Activated CD4-positive, alpha-beta memory T cell treated with anti-CD3 and anti-CD28 coated beads for 36 hours (primary cell): ENCODE results near the gene ZBTB39. TPM values are rescaled to one million over a fixed set of nuclear protein-coding genes. Genes with fewer than 3 reads are reported as not detected.
"Not testable (repeated sequence)": the region's sequence is repeated elsewhere in the genome, so short reads cannot be mapped to it uniquely, and the experiment has no call there.

Source experiments
- CTCF ChIA-PET: fragments of 350-600 bp; sonication (Branson Sonifier 250); formaldehyde crosslinking; loops from one replicate; lab custom pipeline; 2021; ENCODE audit warnings: antibody characterized with exemption, inconsistent platforms; lab: Charles Lee
- POLR2A ChIA-PET: fragments of 350-600 bp; sonication (Branson Sonifier 250); formaldehyde crosslinking; loops from one replicate; lab custom pipeline; 2021; ENCODE audit warnings: antibody characterized with exemption; lab: Charles Lee
- DNase-seq: peaks from one replicate; pipeline ENCODE4 v3.0.0-alpha.2; 2020
- H3K27ac Mint-ChIP-seq: one replicate; pipeline ENCODE4 v1.8.0; 2021; ENCODE audit warnings: mixed read lengths
- H3K27me3 Mint-ChIP-seq: one replicate; pipeline ENCODE4 v1.8.0; 2021; ENCODE audit warnings: mixed read lengths
- H3K36me3 Mint-ChIP-seq: one replicate; pipeline ENCODE4 v1.8.0; 2021; ENCODE audit warnings: mixed read lengths
- H3K4me1 Mint-ChIP-seq: one replicate; pipeline ENCODE4 v1.8.0; 2021; ENCODE audit warnings: low read depth, mixed read lengths
- H3K4me3 Mint-ChIP-seq: one replicate; pipeline ENCODE4 v1.8.0; 2021; ENCODE audit warnings: mild to moderate bottlenecking, mixed read lengths
- H3K9me3 Mint-ChIP-seq: one replicate; pipeline ENCODE4 v1.8.0; 2021; ENCODE audit warnings: mixed read lengths
- intact Hi-C: fragments of 100-400 bp; cut with micrococcal nuclease; formaldehyde crosslinking; loops from one replicate; pipeline ENCODE4 v1.15.1; 2023
- total RNA-seq, 2 experiments: library from RNA; stranded (reverse); gene quantifications; one replicate each; pipeline ENCODE4 v1.2.3, GENCODE V29; 2021

The ZBTB39 gene
- total RNA-seq: 1 to 10 TPM; 5.5 to 5.7 TPM

- Mint-ChIP-seq H3K9me3 (no peaks in the 10 kb centered on the region), H3K27me3 (no peaks in the 10 kb centered on the region), H3K27ac (peak within 1 kb of the TSS; percentile 71), H3K4me1 (peaks cover 63% of the 10 kb centered on the region), H3K36me3 (peaks cover 25% of the 10 kb centered on the region), H3K4me3 (peak within 1 kb of the TSS; percentile 91)
- DNase-seq: peak; percentile 68
- intact Hi-C loops: no loop called here
- ChIA-PET CTCF (interaction anchor here (0.6 to 13.7 kb wide), 15 partner anchors 13 to 253 kb away, joined by 3 to 206 read pairs (median 5); partner anchors contain the start of genes LRP1, MYO1A and STAT6), POLR2A (interaction anchor here (0.8 to 3.4 kb wide), 2 partner anchors 103 to 106 kb away, joined by 3 to 11 read pairs; no protein-coding TSS in a partner anchor)
These were observed at the start of gene ZBTB39 for GRCh38 chr12:57005980-57006808. TSS of gene ZBTB39 (minus strand) at chr12:57006546. CDS start at chr12:57004917, 1,629 bp downstream.

- ChIA-PET POLR2A (no interaction called here), CTCF (interaction anchor here (11.6 kb wide), 1 partner anchor 51 kb away, joined by 206 read pairs; the partner anchor contains the start of gene ZBTB39)
- Mint-ChIP-seq H3K4me1 (peaks cover 6% of the 10 kb centered on the region), H3K9me3 (no peaks in the 10 kb centered on the region), H3K27me3 (no peaks in the 10 kb centered on the region), H3K36me3 (peaks cover 54% of the 10 kb centered on the region), H3K27ac (no peak overlapping the region), H3K4me3 (no peak overlapping the region)
- intact Hi-C loops: no loop called here
- DNase-seq: no peak
These were observed 49.5 kb upstream of the ZBTB39 start for GRCh38 chr12:57055824-57056223.

- H3K27ac Mint-ChIP-seq, intact Hi-C loops, H3K4me1 Mint-ChIP-seq, H3K27me3 Mint-ChIP-seq, POLR2A ChIA-PET, DNase-seq, H3K4me3 Mint-ChIP-seq, H3K9me3 Mint-ChIP-seq: not testable (repeated sequence)
- peaks cover 36% of the 10 kb centered on the region for H3K36me3 Mint-ChIP-seq
- CTCF ChIA-PET: interaction anchor here (1.2 kb wide), 1 partner anchor 9 kb away, joined by 3 read pairs; no protein-coding TSS in a partner anchor
These were observed 47.6 kb upstream of the ZBTB39 start for GRCh38 chr12:57053901-57054300.

GRCh38 chr12:57053146-57053545 lies 46.8 kb upstream of the ZBTB39 start:
- ChIA-PET POLR2A (interaction anchor here (1.2 kb wide), 1 partner anchor 38 kb away, joined by 5 read pairs; no protein-coding TSS in a partner anchor), CTCF (interaction anchor here (2.1 kb wide), 1 partner anchor 45 kb away, joined by 5 read pairs; no protein-coding TSS in a partner anchor)
- DNase-seq, H3K27me3 Mint-ChIP-seq, intact Hi-C loops, H3K4me3 Mint-ChIP-seq, H3K9me3 Mint-ChIP-seq, H3K4me1 Mint-ChIP-seq, H3K27ac Mint-ChIP-seq: not testable (repeated sequence)
- H3K36me3 Mint-ChIP-seq: peaks cover 28% of the 10 kb centered on the region

GRCh38 chr12:57051011-57051410 lies 44.7 kb upstream of the ZBTB39 start:
- Mint-ChIP-seq H3K27me3 (no peaks in the 10 kb centered on the region), H3K9me3 (no peaks in the 10 kb centered on the region), H3K4me3 (no peak overlapping the region), H3K27ac (no peak overlapping the region), H3K36me3 (peaks cover 13% of the 10 kb centered on the region), H3K4me1 (peaks cover 24% of the 10 kb centered on the region)
- DNase-seq: no peak
- intact Hi-C loops: no loop called here
- POLR2A ChIA-PET: no interaction called here
- CTCF ChIA-PET: interaction anchor here (1.3 to 5.7 kb wide), 5 partner anchors 10 to 61 kb away, joined by 4 to 42 read pairs (median 6); partner anchors contain the start of genes STAT6 and ZBTB39

- Mint-ChIP-seq H3K9me3 (no peaks in the 10 kb centered on the region), H3K4me1 (peaks cover 21% of the 10 kb centered on the region), H3K27me3 (no peaks in the 10 kb centered on the region), H3K4me3 (no peak within 1 kb of the TSS), H3K36me3 (peaks cover 9% of the 10 kb centered on the region), H3K27ac (no peak within 1 kb of the TSS)
- ChIA-PET CTCF (interaction anchor here (0.9 to 5.7 kb wide), 8 partner anchors 11 to 69 kb away, joined by 3 to 42 read pairs (median 4); partner anchors contain the start of genes STAT6 and ZBTB39), POLR2A (interaction anchor here (0.6 kb wide), 1 partner anchor 87 kb away, joined by 3 read pairs; no protein-coding TSS in a partner anchor)
- no peak for DNase-seq
- intact Hi-C loops: no loop called here
These were observed 43.5 kb upstream of the ZBTB39 start, which contains the start of gene MYO1A for GRCh38 chr12:57049890-57050289. TSS of gene MYO1A (minus strand) at chr12:57050129. CDS start at chr12:57048323, 1,806 bp downstream.

- CTCF ChIA-PET: interaction anchor here (0.6 to 5.7 kb wide), 7 partner anchors 11 to 63 kb away, joined by 3 to 42 read pairs (median 3); partner anchors contain the start of genes STAT6 and ZBTB39
- peaks cover 21% of the 10 kb centered on the region for H3K4me1 Mint-ChIP-seq
- no peak overlapping the region for H3K4me3 Mint-ChIP-seq
- no peaks in the 10 kb centered on the region for H3K27me3 Mint-ChIP-seq
- no peak for DNase-seq
- POLR2A ChIA-PET: no interaction called here
- H3K27ac Mint-ChIP-seq: no peak overlapping the region
- no peaks in the 10 kb centered on the region for H3K9me3 Mint-ChIP-seq
- intact Hi-C loops: no loop called here
- peaks cover 6% of the 10 kb centered on the region for H3K36me3 Mint-ChIP-seq
These were observed 42.7 kb upstream of the ZBTB39 start for GRCh38 chr12:57049119-57049446.

- intact Hi-C loops: no loop called here
- Mint-ChIP-seq H3K27ac (no peak overlapping the region), H3K4me3 (no peak overlapping the region), H3K4me1 (peaks cover 21% of the 10 kb centered on the region), H3K36me3 (peaks cover 1% of the 10 kb centered on the region), H3K27me3 (no peaks in the 10 kb centered on the region), H3K9me3 (no peaks in the 10 kb centered on the region)
- no peak for DNase-seq
- ChIA-PET CTCF (interaction anchor here (0.6 to 5.7 kb wide), 11 partner anchors 12 to 63 kb away, joined by 3 to 42 read pairs (median 4); partner anchors contain the start of gene STAT6), POLR2A (interaction anchor here (1.1 kb wide), 1 partner anchor 63 kb away, joined by 3 read pairs; the partner anchor contains the start of gene STAT6)
These were observed 42.2 kb upstream of the ZBTB39 start for GRCh38 chr12:57048423-57049118.

GRCh38 chr12:57047981-57048380 lies 41.6 kb upstream of the ZBTB39 start:
- no peak for DNase-seq
- POLR2A ChIA-PET: interaction anchor here (1.1 to 1.4 kb wide), 2 partner anchors 49 to 64 kb away, joined by 3 to 4 read pairs; partner anchors contain the start of gene STAT6
- H3K36me3 Mint-ChIP-seq: no peaks in the 10 kb centered on the region
- no peak overlapping the region for H3K4me3 Mint-ChIP-seq
- peaks cover 21% of the 10 kb centered on the region for H3K4me1 Mint-ChIP-seq
- H3K27ac Mint-ChIP-seq: no peak overlapping the region
- intact Hi-C loops: loop anchor here (1.0 to 2.0 kb wide), 2 partner anchors 17 to 40 kb away; no protein-coding TSS in a partner anchor
- H3K27me3 Mint-ChIP-seq: no peaks in the 10 kb centered on the region
- CTCF ChIA-PET: interaction anchor here (0.8 to 5.7 kb wide), 10 partner anchors 13 to 64 kb away, joined by 3 to 42 read pairs (median 5); partner anchors contain the start of gene STAT6
- H3K9me3 Mint-ChIP-seq: no peaks in the 10 kb centered on the region

- POLR2A ChIA-PET: interaction anchor here (0.7 to 1.4 kb wide), 4 partner anchors 19 to 64 kb away, joined by 3 to 4 read pairs (median 3); partner anchors contain the start of genes STAT6 and TAC3
- intact Hi-C loops: loop anchor here (1.0 to 2.0 kb wide), 2 partner anchors 18 to 39 kb away; no protein-coding TSS in a partner anchor
- DNase-seq: peak; percentile 83
- H3K36me3 Mint-ChIP-seq: no peaks in the 10 kb centered on the region
- H3K4me3 Mint-ChIP-seq: peak overlapping the region; percentile 28
- peak overlapping the region; percentile 65 for H3K27ac Mint-ChIP-seq
- CTCF ChIA-PET: interaction anchor here (0.9 to 5.7 kb wide), 11 partner anchors 11 to 77 kb away, joined by 3 to 42 read pairs (median 4); partner anchors contain the start of gene STAT6
- no peaks in the 10 kb centered on the region for H3K27me3 Mint-ChIP-seq
- peaks cover 21% of the 10 kb centered on the region for H3K4me1 Mint-ChIP-seq
- no peaks in the 10 kb centered on the region for H3K9me3 Mint-ChIP-seq
These were observed 40.9 kb upstream of the ZBTB39 start for GRCh38 chr12:57046947-57047890.
